Activated CD8-positive, alpha-beta memory T cell treated with anti-CD3 and anti-CD28 coated beads, Interleukin-2, amount 50 U/mL, for 24 hours (primary cell): Measurements from ENCODE around the gene RTL5.
"Not testable (repeated sequence)": the region's sequence is repeated elsewhere in the genome, so short reads cannot be mapped to it uniquely, and the experiment has no call there.

ENCODE experiments used
- DNase-seq: peaks from one replicate; pipeline ENCODE4 v3.0.0-alpha.2; 2020; ENCODE audit errors: extremely low read depth

Gene RTL5

GRCh38 chrX:72131317-72132294 is at the start of gene RTL5:
Gene RTL5, minus strand, starts transcription at chrX:72131915.
- DNase-seq, result no peak

DNA sequence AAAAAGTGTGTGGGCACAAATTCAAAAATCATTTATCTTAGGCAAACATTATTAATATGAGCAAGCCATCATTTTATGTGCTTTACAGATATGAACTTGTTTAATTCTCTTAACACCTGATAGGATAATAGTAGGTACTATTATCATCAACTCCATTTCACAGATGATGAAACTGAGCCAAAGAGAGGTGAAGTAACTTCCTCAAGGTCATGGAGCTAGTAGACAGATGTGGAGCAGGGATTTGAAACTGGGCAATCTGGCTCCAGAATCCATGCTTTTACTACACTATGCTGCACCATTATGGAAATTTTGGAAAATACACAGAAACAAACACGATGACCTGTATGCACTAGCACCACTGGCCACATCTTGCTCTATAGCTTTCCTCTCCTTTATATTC is 48.8 kb upstream of the RTL5 start:
- DNase-seq, result no peak

DNA sequence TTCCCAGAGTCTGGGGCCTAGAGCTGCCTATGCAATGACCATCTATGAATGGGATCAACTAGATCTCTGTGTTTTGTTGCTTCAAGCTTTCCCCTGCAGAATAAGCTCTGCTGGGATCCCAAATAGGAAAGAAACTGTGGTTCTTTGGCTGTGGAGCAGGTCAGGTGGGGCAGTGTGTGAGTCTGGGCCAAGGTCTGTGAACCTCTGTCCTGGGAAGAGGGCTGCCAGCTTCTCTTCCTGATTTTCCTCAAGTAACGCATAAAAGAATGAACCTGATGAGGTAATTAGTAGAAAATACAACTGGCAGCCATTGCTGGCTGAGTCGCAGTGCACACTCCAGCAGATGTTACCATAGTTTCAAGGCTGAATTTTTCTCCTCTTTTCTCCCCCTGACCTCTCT is 45.3 kb upstream of the RTL5 start:
- no peak for DNase-seq

DNA sequence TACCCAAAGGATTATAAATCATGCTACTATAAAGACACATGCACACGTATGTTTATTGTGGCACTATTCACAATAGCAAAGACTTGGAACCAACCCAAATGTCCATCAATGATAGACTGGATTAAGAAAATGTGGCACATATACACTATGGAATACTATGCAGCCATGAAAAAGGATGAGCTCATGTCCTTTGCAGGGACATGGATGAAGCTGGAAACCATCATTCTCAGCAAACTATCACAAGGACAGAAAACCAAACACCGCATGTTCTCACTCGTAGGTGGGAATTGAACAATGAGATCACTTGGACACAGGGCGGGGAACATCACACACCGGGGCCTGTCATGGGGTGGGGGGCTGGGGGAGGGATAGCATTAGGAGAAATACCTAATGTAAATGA is 44.6 kb upstream of the RTL5 start:
- not testable (repeated sequence) for DNase-seq

- DNase-seq, result no peak
These were observed 37.5 kb upstream of the RTL5 start for GRCh38 chrX:72169008-72169728.

DNA sequence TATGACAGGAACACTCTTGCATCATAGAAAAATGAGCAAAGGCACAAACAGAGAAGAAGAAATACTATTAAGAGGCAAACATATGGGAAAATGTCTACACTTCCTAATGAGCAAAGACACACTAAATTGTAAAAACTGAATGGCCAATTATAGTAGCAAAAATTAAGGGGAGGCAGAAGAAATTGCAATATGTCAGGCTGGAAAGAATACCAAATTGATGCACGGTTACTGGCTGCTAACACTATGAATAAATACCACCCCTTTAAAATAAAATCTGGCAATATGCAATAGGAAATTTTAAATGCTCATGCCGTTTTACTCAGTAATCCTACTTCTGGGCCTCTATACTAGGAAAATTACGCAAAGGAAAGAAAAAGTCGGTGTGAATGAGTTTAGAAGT is 33.8 kb upstream of the RTL5 start:
- no peak for DNase-seq

DNA sequence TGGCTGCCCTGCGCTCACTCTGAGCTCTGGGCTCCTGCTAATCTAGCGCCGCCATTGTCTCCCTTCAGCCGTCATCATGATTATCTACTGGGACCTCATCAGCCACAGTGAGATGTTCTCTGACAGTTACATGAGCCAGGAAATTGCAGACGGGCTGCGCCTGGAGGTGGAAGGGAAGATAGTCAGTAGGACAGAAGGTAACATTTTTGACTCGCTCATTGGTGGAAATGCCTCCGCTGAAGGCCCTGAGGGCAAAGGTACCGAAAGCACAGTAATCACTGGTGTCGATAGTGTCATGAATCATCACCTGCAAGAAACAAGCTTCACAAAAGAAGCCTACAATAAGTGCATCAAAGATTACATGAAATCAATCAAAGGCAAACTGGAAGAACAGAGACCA is 28.1 kb upstream of the RTL5 start:
- no peak for DNase-seq

DNA sequence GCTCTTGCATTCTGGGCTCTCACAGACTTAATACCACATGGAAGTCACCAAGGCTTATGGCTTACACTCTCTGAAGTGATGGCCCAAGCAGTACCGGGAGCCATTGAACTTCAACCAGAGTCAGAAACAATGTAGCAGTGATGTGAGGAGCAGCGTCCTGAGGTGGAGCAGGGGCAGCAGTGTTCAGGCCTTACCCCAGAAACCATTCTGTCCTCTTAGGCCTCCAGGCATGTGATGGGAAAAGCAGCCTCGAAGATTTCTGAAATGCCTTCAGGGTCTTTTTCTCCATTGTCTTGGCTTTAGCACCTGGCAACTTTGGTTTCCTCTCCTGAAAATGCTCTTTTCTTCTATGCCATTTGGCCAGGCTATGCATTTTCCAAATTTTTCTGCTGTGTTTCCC is 27.1 kb upstream of the RTL5 start:
- no peak for DNase-seq

- no peak for DNase-seq
These were observed 14.8 kb upstream of the RTL5 start for GRCh38 chrX:72146527-72146926.

DNA sequence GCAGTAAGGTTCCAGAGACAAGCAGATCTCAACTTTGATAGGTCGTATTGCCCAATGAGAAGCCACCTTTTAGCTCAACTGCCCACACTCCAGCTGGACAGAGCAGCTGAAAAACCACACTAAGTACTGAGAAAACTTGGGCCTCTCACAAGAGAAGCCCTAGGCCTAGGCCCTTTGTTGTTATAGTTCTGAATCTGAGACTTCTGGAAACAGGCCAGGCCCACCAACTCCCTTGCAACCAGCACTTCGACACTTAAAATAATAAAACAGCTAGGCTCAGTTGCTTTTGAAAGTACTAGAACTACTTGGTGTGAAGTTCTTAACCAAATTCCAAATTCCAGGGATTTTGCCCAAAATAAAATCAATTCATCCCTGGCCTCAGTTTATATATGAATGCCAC is 13.5 kb upstream of the RTL5 start:
- DNase-seq, result no peak

- DNase-seq, result no peak
These were observed 11.8 kb upstream of the RTL5 start for GRCh38 chrX:72143609-72143907.

- no peak for DNase-seq
These were observed 11.3 kb upstream of the RTL5 start for GRCh38 chrX:72142794-72143608.

DNA sequence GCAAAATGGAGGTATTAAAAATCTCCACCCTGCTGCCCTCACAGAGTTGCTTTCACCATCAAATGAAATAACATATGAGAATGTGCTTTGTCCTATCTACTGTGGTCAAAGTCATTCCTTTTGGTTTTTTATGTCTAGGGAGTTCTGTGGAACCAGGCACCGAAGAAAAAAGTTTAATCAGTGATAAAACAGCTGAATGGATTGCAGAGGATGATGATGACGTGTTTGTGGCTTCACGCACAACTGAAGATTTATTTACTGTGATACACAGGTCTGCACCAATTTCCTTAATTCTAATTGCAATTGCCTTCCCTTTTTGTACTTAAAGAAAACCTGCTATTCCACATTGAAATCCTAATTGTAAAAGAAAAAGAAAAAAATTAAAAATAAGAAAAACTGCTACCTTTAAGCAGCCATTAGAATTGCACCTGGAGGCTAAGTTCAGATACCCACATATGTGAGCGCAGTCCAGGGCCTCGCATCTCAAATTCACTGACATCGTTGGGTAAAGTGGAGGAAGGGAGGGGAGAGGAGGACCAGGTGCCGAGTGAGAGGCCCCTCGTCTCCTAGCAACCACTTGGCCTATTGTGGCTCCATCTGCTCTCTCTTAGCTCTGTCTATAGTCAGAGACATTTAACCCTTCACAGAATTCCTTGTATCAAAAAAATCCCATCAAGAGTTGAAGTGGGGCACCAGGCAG is 10.5 kb upstream of the RTL5 start:
- no peak for DNase-seq

- no peak for DNase-seq
These were observed 9.8 kb upstream of the RTL5 start for GRCh38 chrX:72141372-72142004.

GRCh38 chrX:72139538-72139937 is 7.8 kb upstream of the RTL5 start:
- no peak for DNase-seq

DNA sequence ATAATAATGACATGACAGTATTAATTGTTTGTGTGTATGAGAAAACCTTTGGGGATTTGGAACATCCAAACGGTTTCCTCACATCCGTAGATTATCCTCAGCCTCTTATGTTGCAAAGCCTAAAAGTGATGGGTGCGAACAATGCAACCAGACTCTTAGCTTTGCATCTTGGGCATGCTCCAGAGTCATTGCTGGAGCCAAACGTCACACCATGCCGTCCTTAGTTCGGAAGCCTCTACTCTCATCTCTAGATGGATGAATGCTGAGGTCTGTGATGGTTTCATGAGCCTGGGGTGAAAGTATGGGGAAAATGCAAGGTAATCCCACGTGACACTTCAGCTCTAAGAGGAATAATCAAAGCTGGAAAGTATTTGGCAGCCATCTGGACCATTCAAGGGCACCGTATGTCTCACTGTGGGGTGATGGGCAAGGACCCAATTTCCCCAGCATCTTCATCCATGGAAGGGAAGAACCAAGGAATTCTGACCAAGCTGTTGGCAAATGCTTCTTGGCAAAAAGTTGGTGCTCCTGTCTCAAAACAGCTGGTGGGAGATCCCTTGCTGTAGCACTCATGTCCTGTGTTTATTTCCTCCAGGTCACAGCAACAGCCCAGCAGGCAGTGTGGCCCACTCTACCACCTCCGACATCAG is 6.3 kb upstream of the RTL5 start:
- DNase-seq, result no peak

GRCh38 chrX:72133851-72134546 is 2.3 kb upstream of the RTL5 start:
- DNase-seq, result no peak

DNA sequence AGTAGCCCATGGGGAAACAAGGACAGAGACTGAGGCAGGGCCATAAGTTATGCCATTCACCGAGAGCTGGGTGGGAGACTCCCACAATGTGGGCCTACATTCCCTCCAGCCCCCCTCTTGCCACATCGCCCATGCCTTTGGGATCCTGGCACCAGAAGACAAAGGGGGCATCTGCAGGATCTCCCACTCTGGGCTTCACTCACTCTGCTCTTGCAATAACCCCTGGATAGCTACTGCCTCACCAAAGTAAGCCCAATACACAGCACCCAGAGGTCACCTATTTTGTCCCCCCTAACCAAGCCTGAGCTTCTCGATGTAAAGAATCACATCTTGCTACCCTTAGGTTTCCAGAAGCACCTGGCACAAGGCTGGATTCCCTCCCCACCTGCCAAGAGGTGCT is 741 bp upstream of the RTL5 start:
- DNase-seq, result no peak

DNA sequence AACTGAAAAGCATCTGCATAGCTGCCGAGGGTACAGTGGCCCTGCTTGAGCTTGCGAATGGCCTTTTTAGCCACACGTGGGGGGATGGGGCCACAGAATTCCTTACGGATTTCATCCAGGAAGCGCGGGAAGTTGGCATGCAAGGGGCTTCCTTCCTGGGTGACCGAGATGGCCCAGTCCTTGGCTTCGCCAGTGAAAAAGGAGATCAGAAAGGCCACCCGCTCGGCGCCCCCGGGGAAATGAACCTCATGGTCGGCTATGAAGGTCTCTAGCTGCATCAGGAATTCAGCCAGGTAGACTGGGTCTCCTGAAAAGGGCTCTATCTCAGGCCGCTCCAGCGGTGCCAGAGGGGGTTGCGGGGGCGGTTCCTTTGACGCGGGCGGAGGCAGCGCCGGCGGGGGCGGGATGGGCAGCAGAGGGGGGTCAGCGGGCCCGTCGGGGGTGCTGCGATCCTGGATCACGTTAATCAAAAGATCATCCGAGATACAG is 909 bp downstream of the RTL5 start:
- no peak for DNase-seq

DNA sequence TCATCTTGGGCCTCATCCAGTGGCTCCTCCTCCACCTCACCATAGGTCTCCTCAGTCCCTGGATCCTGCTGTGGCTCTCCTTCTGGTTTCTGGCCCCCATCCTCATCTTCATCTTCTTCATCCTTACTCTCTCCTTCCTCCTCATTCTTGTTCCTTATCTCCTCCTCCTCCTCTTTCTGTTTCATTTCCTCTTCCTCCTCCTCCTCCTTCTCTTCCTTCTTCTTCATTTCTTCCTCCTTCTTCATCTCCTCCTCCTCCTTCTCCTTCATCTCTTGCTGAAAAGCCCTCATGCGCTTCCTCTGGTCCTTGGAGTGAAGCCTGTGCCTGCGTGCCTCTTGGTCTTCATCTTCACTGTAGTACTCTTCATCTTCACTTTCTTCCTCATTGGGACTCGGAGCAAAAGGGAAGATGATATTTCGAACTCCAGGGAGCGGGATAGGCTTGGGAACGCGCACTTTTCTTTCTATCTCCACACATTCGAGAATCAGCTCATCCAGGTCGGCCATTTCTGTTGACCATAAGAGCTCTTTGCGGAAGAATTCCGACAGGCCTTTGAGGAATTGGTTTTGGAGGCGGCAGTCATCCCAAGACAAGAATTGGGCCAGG is 1.5 kb downstream of the RTL5 start:
- DNase-seq, result no peak
